HepG2 (cell line): Measurements from ENCODE around the gene ULK4. TPM values are rescaled to one million over a fixed set of nuclear protein-coding genes. Genes with fewer than 3 reads are reported as not detected.

Experiments used
- ATAC-seq: fragments of 200-7000 bp; cut with Tn5 transposase; 3 replicates; pipeline ENCODE4 v1.9.1; 2020; ENCODE audit warnings: mild to moderate bottlenecking, moderate library complexity
- BruUV-seq: library from RNA; stranded (reverse); fragments of 400-500 nt; replicated peaks from 2 replicates; lab custom pipeline; 2021; lab: Mats Ljungman, UMichigan
- CTCF ChIA-PET: fragments of 300-600 bp; formaldehyde crosslinking; extraction: SDS; loops from one replicate; lab custom pipeline; 2021; ENCODE audit warnings: low total read pairs, inconsistent platforms, low intra/inter-chr PET ratio; lab: Yijun Ruan, JAX
- POLR2A ChIA-PET: fragments of 350-600 bp; sonication (Branson Sonifier 250); formaldehyde crosslinking; loops from one replicate; lab custom pipeline; 2020; ENCODE audit warnings: antibody characterized with exemption, inconsistent platforms; lab: Yijun Ruan, JAX
- DNase-seq: peaks from one replicate; pipeline ENCODE4 v3.0.0-alpha.2; 2015; ENCODE audit warnings: low spot score
- FAIRE-seq: peaks from 3 replicates; lab custom pipeline; 2011; peaks lifted over from hg19 to GRCh38; lab: Jason Lieb, UNC
- H2AFZ ChIP-seq: one replicate; pipeline ENCODE4 v1.6.1; 2011; ENCODE audit warnings: low read length, inconsistent platforms
- H3K27ac ChIP-seq: fragments of 300-600 bp; 3 replicates; pipeline ENCODE4 v1.8.0; 2011; ENCODE audit warnings: mixed run types, mild to moderate bottlenecking, mixed read lengths, low read length, inconsistent platforms; ENCODE audit not compliant: insufficient read depth; ENCODE audit errors: extremely low read length
- H3K27me3 ChIP-seq, 2 experiments: fragments of 200-600 bp in 1 of 2; 2 replicates in 1 of 2; 3 replicates in 1 of 2; pipeline versions ENCODE4 v1.6.0 to v1.8.0; 2011; ENCODE audit warnings: low read length in 2 of 2, mild to moderate bottlenecking in 2 of 2, moderate library complexity in 2 of 2, inconsistent platforms in 1 of 2; ENCODE audit not compliant: insufficient read depth in 2 of 2, control insufficient read depth in 1 of 2
- H3K36me3 ChIP-seq, 2 experiments: fragments of 200-600 bp in 1 of 2; replicated peaks in 1 of 2; 2 replicates in 1 of 2; 3 replicates in 1 of 2; pipeline versions ENCODE4 v1.5.1 to v1.8.0; 2011; ENCODE audit warnings: low read length in 2 of 2, inconsistent platforms in 1 of 2; ENCODE audit not compliant: insufficient read depth in 2 of 2, control insufficient read depth in 1 of 2
- H3K4me1 ChIP-seq: 2 replicates; pipeline ENCODE4 v1.5.1; 2012; ENCODE audit warnings: low read length, inconsistent platforms; ENCODE audit not compliant: insufficient read depth
- H3K4me2 ChIP-seq: 2 replicates; pipeline ENCODE4 v1.6.0; 2011; ENCODE audit warnings: low read depth, low read length, inconsistent platforms
- H3K4me3 ChIP-seq, 3 experiments: fragments of 200-600 bp in 1 of 3; sonication (generic), shearing (Covaris generic) in 1 of 3; replicated peaks in 1 of 3; 2 replicates each; pipeline ENCODE4 v1.5.1; 2011 to 2016; ENCODE audit warnings: low read length in 3 of 3, inconsistent platforms in 2 of 3, low read depth in 2 of 3, mild to moderate bottlenecking in 2 of 3, control low read depth in 1 of 3, mixed read lengths in 1 of 3; ENCODE audit not compliant: insufficient read depth in 1 of 3
- H3K79me2 ChIP-seq: one replicate; pipeline ENCODE4 v1.6.1; 2011; ENCODE audit warnings: low read length, inconsistent platforms; ENCODE audit not compliant: insufficient read depth
- H3K9ac ChIP-seq: 2 replicates; pipeline ENCODE4 v1.6.0; 2011; ENCODE audit warnings: mild to moderate bottlenecking, low read depth, low read length, inconsistent platforms; ENCODE audit not compliant: insufficient read depth
- H3K9me3 ChIP-seq: 2 replicates; pipeline ENCODE4 v1.5.1; 2012; ENCODE audit warnings: mild to moderate bottlenecking, low read length
- H4K20me1 ChIP-seq: 2 replicates; pipeline ENCODE4 v1.6.0; 2011; ENCODE audit warnings: inconsistent platforms, mild to moderate bottlenecking, low read length, moderate library complexity; ENCODE audit not compliant: insufficient read depth
- GMEB1 ChIP-seq: sonication (generic); formaldehyde crosslinking; IDR thresholded peaks from 2 replicates; pipeline ENCODE4 v1.5.1; 2020; ENCODE audit warnings: missing genetic modification reagents, mild to moderate bottlenecking, borderline replicate concordance
- ZBTB40 ChIP-seq, 2 experiments: fragments of 450-650 bp in 1 of 2; sonication (generic) in 1 of 2; formaldehyde crosslinking in 1 of 2; IDR thresholded peaks; 2 replicates each; pipeline versions ENCODE4 v1.6.1 to v1.8.0; 2016 to 2022; ENCODE audit warnings: antibody characterized with exemption in 1 of 2, mild to moderate bottlenecking in 1 of 2, missing genetic modification reagents in 1 of 2
- WGBS: methylation state at CpG from one replicate; pipeline ENCODE4 v1.1.6; 2017; ENCODE audit warnings: low lambda C conversion rate; 5-methylcytosine and 5-hydroxymethylcytosine counted together
- in situ Hi-C: cut with HindIII; loops from 2 replicates; pipeline ENCODE4 v1.10.0; 2017; ENCODE audit warnings: low pct_unique_long_range_greater_than_20kb; ENCODE audit not compliant: extremely low pct_ligation_motif_present
- intact Hi-C: fragments of 100-400 bp; cut with micrococcal nuclease; formaldehyde crosslinking; loops from one replicate; pipeline ENCODE4 v1.10.0; 2022; ENCODE audit not compliant: unreplicated experiment
- polyA plus RNA-seq, 8 experiments: library from polyadenylated mRNA; depleted of rRNA in 3 of 8; stranded (reverse) in 7 of 8; unstranded in 1 of 8; fragments of >200 nt; fragmentation: Illumina TruSeq in 4 of 8; extraction: Trizol in 4 of 8; gene quantifications; 2 replicates each; pipeline versions ENCODE4 v1.2.1 to v1.2.3, GENCODE V29; 2011 to 2016; ENCODE audit warnings: low read depth in 4 of 8, missing spikeins in 1 of 8, mixed read lengths in 1 of 8; ENCODE audit not compliant: insufficient read depth in 1 of 8
- total RNA-seq, 5 experiments: library from RNA; depleted of rRNA; stranded (reverse); fragments of >200 nt; fragmentation: Illumina TruSeq; extraction: Trizol; gene quantifications; 2 replicates each; pipeline ENCODE4 v1.2.3, GENCODE V29; 2016; ENCODE audit warnings: low read depth in 1 of 5

Gene ULK4
- total and polyA plus RNA-seq, 2 of the 13 experiments (the other 11 are each of a cell fraction or from before 2014, with no cell fraction given): 6.7 to 11.8 TPM

- Histone ChIP-seq H3K4me3 (no peak overlapping the region), H3K4me1 (peaks cover 86% of the 10 kb centered on the region), H3K27ac (no peak overlapping the region), H3K27me3 (no peaks in the 10 kb centered on the region), H3K79me2 (peaks cover 99% of the 10 kb centered on the region), H3K4me2 (no peak overlapping the region)
- POLR2A ChIA-PET: no interaction called here
- in situ Hi-C loops (loop anchor here (25.0 kb wide), 1 partner anchor 625 kb away; no protein-coding TSS in a partner anchor), intact Hi-C loops (no loop called here)
- DNase-seq (no peak), ATAC-seq (no peak)
- TF ChIP-seq GMEB1 (CRISPR knock-in tag) (no peak), ZBTB40 (IDR thresholded peaks at IDR 0.05) (peak; percentile 61), ZBTB40 (CRISPR knock-in tag; IDR thresholded peaks at IDR 0.05) (peak; percentile 29; the same call in 1 of the 2 replicates)
- TF ChIP-seq, all 625 proteins: peak for 1
- peaks cover 98% of the 10 kb centered on the region for H4K20me1 ChIP-seq
- BruUV-seq: no TSS peak
- no peaks in the 10 kb centered on the region for H3K9me3 ChIP-seq
- 92% methylated on average over 2 of the region's 2 CpGs for WGBS
- H2AFZ ChIP-seq: no peak overlapping the region
- no peak for FAIRE-seq
- no peaks in the 10 kb centered on the region for H3K36me3 ChIP-seq
- CTCF ChIA-PET: no interaction called here
- H3K9ac ChIP-seq: no peak overlapping the region
Observed at GRCh38 chr3:41212088-41212487, 749.8 kb downstream of the ULK4 start.
